Common myeloid progenitor, CD34-positive (primary cell): ENCODE data around the gene HCAR1.
A peak's percentile ranks its signal among the peaks of the same experiment; 100 is the strongest.

ENCODE experiments used
- CTCF ChIA-PET: fragments of 350-600 bp; sonication (Branson Sonifier 250); formaldehyde crosslinking; loops from one replicate; lab custom pipeline; 2021; ENCODE audit warnings: antibody characterized with exemption; lab: Charles Lee
- POLR2A ChIA-PET: fragments of 350-600 bp; sonication (Branson Sonifier 250); formaldehyde crosslinking; loops from one replicate; lab custom pipeline; 2021; ENCODE audit warnings: antibody characterized with exemption; lab: Charles Lee
- DNase-seq, 3 donors: peaks; one replicate each; pipeline versions ENCODE4 v3.0.0 to v3.0.0-alpha.2; 2013
- H3K27ac ChIP-seq, 2 experiments: 1 replicate in 1 of 2; 2 replicates in 1 of 2; pipeline ENCODE4 v1.7.0; 2013; ENCODE audit warnings: inconsistent platforms in 2 of 2, low read length in 2 of 2, mild to moderate bottlenecking in 2 of 2, low read depth in 1 of 2, moderate library complexity in 1 of 2; ENCODE audit not compliant: severe bottlenecking in 2 of 2, insufficient read depth in 1 of 2, poor library complexity in 1 of 2
- H3K27me3 ChIP-seq, 5 experiments: replicated peaks in 2 of 5; 1 replicate in 3 of 5; 2 replicates in 2 of 5; pipeline versions ENCODE4 v1.6.1 to v1.7.0; 2013; ENCODE audit warnings: low read length in 4 of 5, mild to moderate bottlenecking in 2 of 5, moderate library complexity in 2 of 5, inconsistent platforms in 1 of 5; ENCODE audit not compliant: insufficient read depth in 5 of 5, control insufficient read depth in 4 of 5
- H3K36me3 ChIP-seq, 4 experiments: 1 replicate in 2 of 4; 2 replicates in 2 of 4; pipeline versions ENCODE4 v1.6.1 to v1.7.0; 2013; ENCODE audit warnings: low read length in 3 of 4, control low read depth in 1 of 4, mild to moderate bottlenecking in 1 of 4; ENCODE audit not compliant: control insufficient read depth in 4 of 4, insufficient read depth in 4 of 4
- H3K4me1 ChIP-seq, 4 experiments: 1 replicate in 3 of 4; 2 replicates in 1 of 4; pipeline versions ENCODE4 v1.6.1 to v1.7.1; 2013; ENCODE audit warnings: low read length in 3 of 4, mild to moderate bottlenecking in 3 of 4, control low read depth in 1 of 4, inconsistent platforms in 1 of 4, moderate library complexity in 1 of 4; ENCODE audit not compliant: control insufficient read depth in 4 of 4, insufficient read depth in 4 of 4; ENCODE audit errors: control extremely low read depth in 1 of 4
- H3K4me3 ChIP-seq, 7 experiments: 1 replicate in 4 of 7; 2 replicates in 3 of 7; pipeline versions ENCODE4 v1.5.1 to v1.7.0; 2013; ENCODE audit warnings: mild to moderate bottlenecking in 7 of 7, low read length in 6 of 7, moderate library complexity in 6 of 7, inconsistent platforms in 2 of 7, low read depth in 2 of 7, control low read depth in 1 of 7; ENCODE audit not compliant: insufficient read depth in 4 of 7, control insufficient read depth in 1 of 7; ENCODE audit errors: extremely low read depth in 1 of 7
- H3K9me3 ChIP-seq, 5 experiments: 1 replicate in 4 of 5; 2 replicates in 1 of 5; pipeline versions ENCODE4 v1.6.1 to v1.7.1; 2013; ENCODE audit warnings: low read length in 4 of 5, mild to moderate bottlenecking in 2 of 5, inconsistent platforms in 1 of 5, low read depth in 1 of 5, moderate library complexity in 1 of 5; ENCODE audit not compliant: control insufficient read depth in 4 of 5, insufficient read depth in 2 of 5; ENCODE audit errors: control extremely low read depth in 1 of 5
- WGBS: methylation state at CpG from one replicate; pipeline ENCODE4 v1.1.5; 2013; ENCODE audit not compliant: insufficient coverage; 5-methylcytosine and 5-hydroxymethylcytosine counted together

HCAR1 gene

DNA sequence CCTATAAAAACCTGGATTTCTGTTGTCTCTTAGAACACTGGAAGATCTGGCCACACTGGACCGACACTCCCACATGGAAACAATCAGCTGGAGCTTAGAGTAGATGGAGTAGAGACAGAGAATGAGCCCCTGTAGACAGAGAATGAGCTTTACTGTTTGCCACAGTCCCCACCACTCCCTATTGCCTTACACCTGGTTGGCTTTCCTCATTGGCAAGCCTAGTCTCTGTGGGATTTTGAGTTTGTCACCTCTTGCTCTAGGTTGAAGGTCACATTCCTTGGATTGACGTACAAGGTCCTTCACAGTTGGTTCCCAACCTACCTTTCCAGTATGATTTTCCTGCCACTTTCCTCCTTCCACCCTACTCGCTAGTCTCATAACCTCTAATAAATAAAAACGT lies 2.0 kb upstream of the HCAR1 start:
- no peak for DNase-seq
- ChIA-PET POLR2A (no interaction called here), CTCF (interaction anchor here (1.2 kb wide), 2 partner anchors 10 to 94 kb away, joined by 3 to 4 read pairs; no protein-coding TSS in a partner anchor)
- Histone ChIP-seq H3K4me3 (no peak overlapping the region), H3K4me1 (peaks cover 0 to 23% (median 5%) of the 10 kb centered on the region in 4 experiments), H3K27me3 (no peaks in the 10 kb centered on the region), H3K36me3 (no peaks in the 10 kb centered on the region), H3K27ac (no peak overlapping the region), H3K9me3 (no peaks in the 10 kb centered on the region)
- 99% methylated on average over 4 of the region's 4 CpGs for WGBS

DNA sequence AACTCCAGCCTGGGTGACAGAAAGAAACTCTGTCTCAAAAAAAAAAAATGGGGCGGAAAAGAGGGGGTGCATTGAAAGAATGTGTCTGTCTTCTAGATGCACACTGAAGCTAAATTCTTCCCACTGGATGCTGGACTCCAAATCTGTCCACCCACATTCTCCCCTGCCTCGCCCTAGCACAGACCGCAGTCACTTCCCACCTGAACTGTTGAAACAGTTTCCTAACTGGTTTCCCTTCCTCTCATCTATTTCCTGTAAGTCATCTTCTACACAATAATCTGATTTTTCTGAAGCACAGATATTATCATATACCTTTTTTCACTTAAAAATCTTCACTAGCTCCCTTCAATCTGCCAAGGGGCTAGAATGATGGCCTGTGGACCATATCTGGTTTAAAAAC lies 1.5 kb upstream of the HCAR1 start:
- DNase-seq: no peak
- Histone ChIP-seq H3K27ac (no peak overlapping the region), H3K9me3 (no peaks in the 10 kb centered on the region), H3K27me3 (no peaks in the 10 kb centered on the region), H3K36me3 (no peaks in the 10 kb centered on the region), H3K4me1 (peaks cover 0 to 25% (median 6%) of the 10 kb centered on the region in 4 experiments), H3K4me3 (no peak overlapping the region)
- ChIA-PET CTCF (interaction anchor here (1.2 kb wide), 2 partner anchors 9 to 94 kb away, joined by 3 to 4 read pairs; no protein-coding TSS in a partner anchor), POLR2A (no interaction called here)
- WGBS: 53% methylated on average over 3 of the region's 3 CpGs

DNA sequence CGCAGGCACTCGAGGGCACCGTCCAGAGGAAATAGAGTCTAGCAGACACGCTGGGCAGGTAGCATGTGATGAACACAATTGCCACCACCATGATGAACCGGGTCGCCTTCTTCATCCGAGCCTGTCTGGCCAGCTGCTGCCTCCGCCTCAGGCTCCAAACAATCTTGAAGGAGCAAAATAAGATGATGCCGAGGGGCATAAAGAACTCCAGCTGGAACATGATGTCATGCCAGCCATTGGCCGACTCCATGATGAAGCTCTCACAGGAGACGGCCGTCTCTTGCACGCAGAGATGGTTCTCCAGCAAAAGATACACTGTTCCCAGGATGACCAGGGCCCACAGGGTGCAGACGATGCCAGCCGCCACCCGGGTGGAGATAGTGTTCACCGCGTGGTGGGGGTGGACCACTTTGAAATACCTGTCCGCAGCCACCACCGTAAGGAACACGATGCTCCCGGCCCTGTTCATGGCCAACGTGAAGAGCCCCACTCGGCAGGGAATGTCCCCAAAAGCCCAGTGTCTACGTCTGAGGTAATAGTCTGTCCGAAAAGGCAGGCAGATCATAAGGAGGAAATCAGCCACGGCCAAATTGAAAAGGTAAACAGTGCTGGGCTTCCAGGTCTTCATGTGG lies 945 bp downstream of the HCAR1 start:
- 96% methylated on average over 27 of the region's 27 CpGs for whole genome bisulfite sequencing
- Histone ChIP-seq H3K4me1 (peaks cover 6 to 48% (median 20%) of the 10 kb centered on the region in 4 experiments), H3K4me3 (no peak overlapping the region), H3K27me3 (no peaks in the 10 kb centered on the region), H3K36me3 (no peaks in the 10 kb centered on the region), H3K9me3 (no peaks in the 10 kb centered on the region), H3K27ac (no peak overlapping the region)
- ChIA-PET CTCF (interaction anchor here (1.1 to 1.4 kb wide), 3 partner anchors 12 to 91 kb away, joined by 3 to 4 read pairs (median 4); partner anchors contain the start of gene DENR), POLR2A (no interaction called here)
- no peak for DNase-seq

DNA sequence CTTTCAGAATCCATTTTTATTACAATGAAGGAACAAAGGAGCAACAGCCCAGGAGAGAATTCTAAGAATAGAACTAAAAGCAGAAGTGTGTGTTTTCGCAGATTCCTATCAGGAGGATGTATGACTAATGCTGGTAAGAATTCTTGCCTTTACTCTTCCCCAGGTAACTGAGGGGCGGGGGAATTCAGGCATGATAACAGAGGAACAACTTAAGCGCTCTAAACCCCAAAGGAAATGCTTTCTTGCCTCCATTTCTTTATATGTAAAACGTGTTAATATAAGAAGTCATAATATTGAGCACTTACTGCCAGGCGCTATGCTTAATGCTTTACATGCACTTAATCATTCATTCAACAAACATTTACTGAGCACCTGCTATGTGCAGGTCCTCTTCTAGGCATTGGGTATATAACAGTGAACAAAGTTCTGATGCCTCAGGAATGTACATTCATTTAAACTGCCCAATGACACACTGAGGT lies 4.5 kb downstream of the HCAR1 start:
- Histone ChIP-seq H3K36me3 (no peaks in the 10 kb centered on the region), H3K27me3 (no peaks in the 10 kb centered on the region), H3K27ac (peak overlapping the region; percentile 18 to 70), H3K4me1 (peaks cover 6 to 55% (median 35%) of the 10 kb centered on the region in 4 experiments), H3K4me3 (peak overlapping the region in 5 of 7 experiments; percentile 37 to 73 (median 42)), H3K9me3 (no peaks in the 10 kb centered on the region)
- peak; percentile 85 to 96 (median 93) for DNase-seq
- 0% methylated on average over 1 of the region's 5 CpGs for WGBS
- ChIA-PET POLR2A (no interaction called here), CTCF (interaction anchor here (0.6 to 1.5 kb wide), 4 partner anchors 10 to 80 kb away, joined by 3 to 5 read pairs (median 4); no protein-coding TSS in a partner anchor)

DNA sequence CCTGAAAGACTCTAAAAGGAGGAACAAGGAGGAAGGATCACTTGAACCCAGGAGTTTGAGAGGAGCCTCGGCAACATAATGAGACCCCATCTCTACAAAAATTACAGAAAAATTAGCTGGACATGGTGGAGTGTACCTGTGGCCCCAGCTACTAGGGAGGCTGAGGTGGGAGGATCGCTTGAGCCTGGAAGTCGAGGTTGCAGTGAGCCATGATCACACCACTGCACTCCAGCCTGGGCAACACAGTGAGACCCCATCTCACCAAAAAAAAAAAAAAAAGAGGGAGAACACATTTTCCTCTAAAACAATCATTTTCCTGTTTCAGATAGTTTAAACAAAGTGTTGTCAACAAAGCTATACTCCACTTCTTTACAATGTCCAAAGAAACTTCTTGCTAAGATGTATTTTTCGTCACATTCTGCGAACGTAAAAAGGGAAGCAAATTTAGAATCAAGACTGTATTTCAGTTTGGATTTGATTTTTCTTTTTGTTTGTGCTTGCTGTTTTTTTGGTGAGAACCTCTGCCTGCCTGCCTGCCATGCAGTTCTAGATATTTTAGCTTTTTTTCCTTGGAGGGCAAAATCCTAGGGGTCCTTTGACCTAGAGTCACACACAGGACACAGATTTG lies 5.1 kb downstream of the HCAR1 start:
- Histone ChIP-seq H3K27ac (peak overlapping the region; percentile 18 to 70), H3K4me1 (peaks cover 6 to 55% (median 35%) of the 10 kb centered on the region in 4 experiments), H3K4me3 (peak overlapping the region in 5 of 7 experiments; percentile 37 to 73 (median 42)), H3K27me3 (no peaks in the 10 kb centered on the region), H3K36me3 (no peaks in the 10 kb centered on the region), H3K9me3 (no peaks in the 10 kb centered on the region)
- ChIA-PET POLR2A (no interaction called here), CTCF (interaction anchor here (0.6 to 1.1 kb wide), 4 partner anchors 10 to 85 kb away, joined by 3 to 5 read pairs (median 4); no protein-coding TSS in a partner anchor)
- 0% methylated on average over 2 of the region's 6 CpGs for WGBS
- DNase-seq: no peak

DNA sequence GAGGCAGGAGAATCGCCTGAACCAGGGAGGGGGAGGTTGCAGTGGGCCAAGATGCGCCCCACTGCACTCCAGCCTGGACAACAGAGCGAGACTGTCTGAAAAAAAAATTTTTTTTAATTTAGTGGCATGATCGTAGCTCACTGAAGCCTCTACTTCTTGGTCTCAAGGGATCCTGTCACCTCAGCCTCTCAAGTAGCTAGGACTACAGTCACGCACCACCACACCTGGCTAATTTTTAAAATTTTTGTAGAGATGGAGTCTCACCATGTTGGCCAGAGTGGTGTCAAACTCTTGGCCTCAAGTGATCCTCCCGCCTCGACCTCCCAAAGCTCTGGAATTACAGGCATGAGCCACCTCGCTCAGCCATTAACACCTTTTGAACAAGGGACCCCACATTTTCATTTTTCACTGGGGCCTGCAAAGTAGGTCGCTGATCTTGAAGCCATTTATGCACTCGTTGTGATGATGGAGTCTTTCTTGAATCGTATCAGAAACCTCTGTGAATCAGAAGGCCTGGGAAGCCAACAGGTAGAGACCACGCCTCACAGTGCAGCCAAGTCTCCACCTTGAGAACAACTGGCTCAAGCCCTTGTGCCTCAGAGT lies 5.9 kb downstream of the HCAR1 start:
- ChIA-PET CTCF (interaction anchor here (0.8 to 3.4 kb wide), 3 partner anchors 11 to 87 kb away, joined by 3 to 10 read pairs (median 4); no protein-coding TSS in a partner anchor), POLR2A (no interaction called here)
- no peak overlapping the region for H3K27ac ChIP-seq

More for the DNA sequence above, 5.9 kb downstream of the HCAR1 start:
- DNase-seq: no peak
- H3K9me3 ChIP-seq: no peaks in the 10 kb centered on the region
- 93% methylated on average over 11 of the region's 12 CpGs for WGBS
- no peak overlapping the region for H3K4me3 ChIP-seq
- H3K27me3 ChIP-seq: no peaks in the 10 kb centered on the region
- peaks cover 6 to 56% (median 35%) of the 10 kb centered on the region in 4 experiments for H3K4me1 ChIP-seq
- H3K36me3 ChIP-seq: no peaks in the 10 kb centered on the region
